HepG2 (cell line): ENCODE measurements around the gene P2RX7. TPM values are rescaled to one million over a fixed set of nuclear protein-coding genes. Genes with fewer than 3 reads are reported as not detected.

Experiments used
- ELF1 ChIP-seq: sonication (generic); formaldehyde crosslinking; IDR thresholded peaks from 2 replicates; pipeline ENCODE4 v1.4.0; 2020; ENCODE audit warnings: missing genetic modification reagents
- FOSL2 ChIP-seq: sonication (generic); formaldehyde crosslinking; IDR thresholded peaks from 2 replicates; pipeline ENCODE4 v1.4.0; 2020; ENCODE audit warnings: missing genetic modification reagents
- ISL2 ChIP-seq: sonication (generic); formaldehyde crosslinking; IDR thresholded peaks from 2 replicates; pipeline ENCODE4 v1.5.0; 2020; ENCODE audit warnings: missing genetic modification reagents
- MIER2 ChIP-seq: IDR thresholded peaks from 2 replicates; pipeline ENCODE4 v1.6.1; 2016; ENCODE audit warnings: missing biosample characterization, missing genetic modification reagents
- MNT ChIP-seq: fragments of 450-650 bp; IDR thresholded peaks from 2 replicates; pipeline ENCODE4 v1.6.1; 2016
- NFKBIZ ChIP-seq: IDR thresholded peaks from 2 replicates; pipeline ENCODE4 v1.6.1; 2018; ENCODE audit warnings: missing genetic modification reagents, missing compliant biosample characterization
- NR3C1 ChIP-seq: sonication (generic); formaldehyde crosslinking; IDR thresholded peaks from 2 replicates; pipeline ENCODE4 v1.4.0; 2020; ENCODE audit warnings: missing genetic modification reagents
- SP1 ChIP-seq, 2 experiments: fragments of 450-650 bp in 1 of 2; sonication (generic) in 1 of 2; formaldehyde crosslinking in 1 of 2; IDR thresholded peaks; 2 replicates each; pipeline versions ENCODE4 v1.4.0 to v1.6.1; 2016 to 2020; ENCODE audit warnings: missing genetic modification reagents in 1 of 2
- ZBTB3 ChIP-seq: sonication (generic); formaldehyde crosslinking; IDR thresholded peaks from 2 replicates; pipeline ENCODE4 v1.4.0; 2020; ENCODE audit warnings: low read depth, mild to moderate bottlenecking, moderate library complexity, missing genetic modification reagents, borderline replicate concordance
- ZFYVE20 ChIP-seq: sonication (generic); formaldehyde crosslinking; IDR thresholded peaks from 2 replicates; pipeline ENCODE4 v1.8.0; 2023; ENCODE audit warnings: low read depth, mild to moderate bottlenecking, moderate library complexity, missing genetic modification reagents, borderline replicate concordance
- ZNF451 ChIP-seq: sonication (generic); formaldehyde crosslinking; IDR thresholded peaks from 2 replicates; pipeline ENCODE4 v1.5.0; 2020; ENCODE audit warnings: mild to moderate bottlenecking, missing genetic modification reagents
- ZNF564 ChIP-seq: sonication (generic); formaldehyde crosslinking; IDR thresholded peaks from 2 replicates; pipeline ENCODE4 v1.8.1; 2023; ENCODE audit warnings: mild to moderate bottlenecking, missing genetic modification reagents
- polyA plus RNA-seq, 8 experiments: library from polyadenylated mRNA; depleted of rRNA in 3 of 8; stranded (reverse) in 7 of 8; unstranded in 1 of 8; fragments of >200 nt; fragmentation: Illumina TruSeq in 4 of 8; extraction: Trizol in 4 of 8; gene quantifications; 2 replicates each; pipeline versions ENCODE4 v1.2.1 to v1.2.3, GENCODE V29; 2011 to 2016; ENCODE audit warnings: low read depth in 4 of 8, missing spikeins in 1 of 8, mixed read lengths in 1 of 8; ENCODE audit not compliant: insufficient read depth in 1 of 8
- total RNA-seq, 5 experiments: library from RNA; depleted of rRNA; stranded (reverse); fragments of >200 nt; fragmentation: Illumina TruSeq; extraction: Trizol; gene quantifications; 2 replicates each; pipeline ENCODE4 v1.2.3, GENCODE V29; 2016; ENCODE audit warnings: low read depth in 1 of 5
- TF ChIP-seq, protein P1 (sequence below): sonication (generic); formaldehyde crosslinking; IDR thresholded peaks from 2 replicates; pipeline ENCODE4 v1.4.0; 2020; ENCODE audit warnings: mild to moderate bottlenecking, missing genetic modification reagents
- TF ChIP-seq, protein P2 (sequence below): sonication (generic); formaldehyde crosslinking; IDR thresholded peaks from 2 replicates; pipeline ENCODE4 v1.4.0; 2020; ENCODE audit warnings: mild to moderate bottlenecking, missing genetic modification reagents
- TF ChIP-seq, protein P3 (sequence below): sonication (generic); formaldehyde crosslinking; IDR thresholded peaks from 2 replicates; pipeline ENCODE4 v1.4.0; 2020; ENCODE audit warnings: missing genetic modification reagents
- TF ChIP-seq, protein P4 (sequence below): sonication (generic); formaldehyde crosslinking; IDR thresholded peaks from 2 replicates; pipeline ENCODE4 v1.5.0; 2020; ENCODE audit warnings: mild to moderate bottlenecking, missing genetic modification reagents

P2RX7 gene
- total and polyA plus RNA-seq, 2 of the 13 experiments (the other 11 are each of a cell fraction or from before 2014, with no cell fraction given): 0.13 to 0.73 TPM

DNA sequence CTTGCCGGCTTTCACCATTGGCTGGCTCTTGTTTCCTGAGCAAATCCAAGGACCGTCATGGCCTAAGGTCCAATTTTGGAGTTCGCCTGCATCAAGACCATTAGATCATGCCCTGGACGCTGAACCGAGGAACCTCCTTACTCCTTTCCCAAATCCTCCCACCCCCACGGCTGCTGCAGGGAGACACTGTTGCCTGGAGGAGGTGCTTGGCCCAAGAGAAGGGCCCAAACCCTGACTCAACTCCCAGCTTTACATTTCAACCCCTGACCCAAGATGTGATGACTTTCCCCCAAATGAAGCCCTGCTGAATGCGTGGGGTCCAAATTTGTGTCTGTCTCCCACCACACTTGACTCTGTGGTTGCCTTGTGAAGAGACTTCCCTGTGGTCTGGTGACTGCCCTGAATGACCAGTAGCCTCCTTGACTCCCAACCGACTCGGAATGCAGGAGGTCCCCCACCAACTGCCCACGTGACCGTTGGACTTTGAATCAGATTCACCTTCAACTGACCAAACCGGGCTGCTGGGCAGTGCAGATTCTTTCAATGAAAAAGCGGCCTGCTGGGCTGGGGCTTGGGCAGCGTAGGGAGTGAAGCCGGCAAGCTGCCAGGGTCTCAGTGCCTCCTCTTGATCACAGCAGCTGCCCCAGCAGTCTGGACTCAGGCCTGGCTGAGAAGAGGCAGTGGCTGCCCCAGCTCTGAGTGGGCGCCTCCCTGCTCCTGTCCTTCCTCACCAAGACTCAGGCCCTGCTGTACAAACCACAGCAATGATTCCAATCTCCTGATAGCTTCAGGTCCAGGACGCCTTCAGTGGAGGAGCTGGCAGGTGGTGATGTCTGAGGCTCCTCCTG, 46.9 kb upstream of the P2RX7 start (continued):
- TF ChIP-seq, protein P1, sequence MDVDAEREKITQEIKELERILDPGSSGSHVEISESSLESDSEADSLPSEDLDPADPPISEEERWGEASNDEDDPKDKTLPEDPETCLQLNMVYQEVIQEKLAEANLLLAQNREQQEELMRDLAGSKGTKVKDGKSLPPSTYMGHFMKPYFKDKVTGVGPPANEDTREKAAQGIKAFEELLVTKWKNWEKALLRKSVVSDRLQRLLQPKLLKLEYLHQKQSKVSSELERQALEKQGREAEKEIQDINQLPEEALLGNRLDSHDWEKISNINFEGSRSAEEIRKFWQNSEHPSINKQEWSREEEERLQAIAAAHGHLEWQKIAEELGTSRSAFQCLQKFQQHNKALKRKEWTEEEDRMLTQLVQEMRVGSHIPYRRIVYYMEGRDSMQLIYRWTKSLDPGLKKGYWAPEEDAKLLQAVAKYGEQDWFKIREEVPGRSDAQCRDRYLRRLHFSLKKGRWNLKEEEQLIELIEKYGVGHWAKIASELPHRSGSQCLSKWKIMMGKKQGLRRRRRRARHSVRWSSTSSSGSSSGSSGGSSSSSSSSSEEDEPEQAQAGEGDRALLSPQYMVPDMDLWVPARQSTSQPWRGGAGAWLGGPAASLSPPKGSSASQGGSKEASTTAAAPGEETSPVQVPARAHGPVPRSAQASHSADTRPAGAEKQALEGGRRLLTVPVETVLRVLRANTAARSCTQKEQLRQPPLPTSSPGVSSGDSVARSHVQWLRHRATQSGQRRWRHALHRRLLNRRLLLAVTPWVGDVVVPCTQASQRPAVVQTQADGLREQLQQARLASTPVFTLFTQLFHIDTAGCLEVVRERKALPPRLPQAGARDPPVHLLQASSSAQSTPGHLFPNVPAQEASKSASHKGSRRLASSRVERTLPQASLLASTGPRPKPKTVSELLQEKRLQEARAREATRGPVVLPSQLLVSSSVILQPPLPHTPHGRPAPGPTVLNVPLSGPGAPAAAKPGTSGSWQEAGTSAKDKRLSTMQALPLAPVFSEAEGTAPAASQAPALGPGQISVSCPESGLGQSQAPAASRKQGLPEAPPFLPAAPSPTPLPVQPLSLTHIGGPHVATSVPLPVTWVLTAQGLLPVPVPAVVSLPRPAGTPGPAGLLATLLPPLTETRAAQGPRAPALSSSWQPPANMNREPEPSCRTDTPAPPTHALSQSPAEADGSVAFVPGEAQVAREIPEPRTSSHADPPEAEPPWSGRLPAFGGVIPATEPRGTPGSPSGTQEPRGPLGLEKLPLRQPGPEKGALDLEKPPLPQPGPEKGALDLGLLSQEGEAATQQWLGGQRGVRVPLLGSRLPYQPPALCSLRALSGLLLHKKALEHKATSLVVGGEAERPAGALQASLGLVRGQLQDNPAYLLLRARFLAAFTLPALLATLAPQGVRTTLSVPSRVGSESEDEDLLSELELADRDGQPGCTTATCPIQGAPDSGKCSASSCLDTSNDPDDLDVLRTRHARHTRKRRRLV (CRISPR knock-in tag): no peak
- TF ChIP-seq MIER2 (CRISPR knock-in tag) (no peak), SP1 (IDR thresholded peaks at IDR 0.05) (no peak), SP1 (CRISPR knock-in tag; IDR thresholded peaks at IDR 0.05) (no peak), FOSL2 (CRISPR knock-in tag) (no peak), NFKBIZ (no peak), ZNF451 (no peak), MNT (no peak), ZFYVE20 (CRISPR knock-in tag) (no peak), ZBTB3 (CRISPR knock-in tag) (no peak), ELF1 (no peak), ZNF564 (CRISPR knock-in tag) (no peak), ISL2 (no peak), NR3C1 (CRISPR knock-in tag) (no peak)
- TF ChIP-seq, protein P2, sequence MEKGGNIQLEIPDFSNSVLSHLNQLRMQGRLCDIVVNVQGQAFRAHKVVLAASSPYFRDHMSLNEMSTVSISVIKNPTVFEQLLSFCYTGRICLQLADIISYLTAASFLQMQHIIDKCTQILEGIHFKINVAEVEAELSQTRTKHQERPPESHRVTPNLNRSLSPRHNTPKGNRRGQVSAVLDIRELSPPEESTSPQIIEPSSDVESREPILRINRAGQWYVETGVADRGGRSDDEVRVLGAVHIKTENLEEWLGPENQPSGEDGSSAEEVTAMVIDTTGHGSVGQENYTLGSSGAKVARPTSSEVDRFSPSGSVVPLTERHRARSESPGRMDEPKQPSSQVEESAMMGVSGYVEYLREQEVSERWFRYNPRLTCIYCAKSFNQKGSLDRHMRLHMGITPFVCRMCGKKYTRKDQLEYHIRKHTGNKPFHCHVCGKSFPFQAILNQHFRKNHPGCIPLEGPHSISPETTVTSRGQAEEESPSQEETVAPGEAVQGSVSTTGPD: no peak
- TF ChIP-seq, protein P3, sequence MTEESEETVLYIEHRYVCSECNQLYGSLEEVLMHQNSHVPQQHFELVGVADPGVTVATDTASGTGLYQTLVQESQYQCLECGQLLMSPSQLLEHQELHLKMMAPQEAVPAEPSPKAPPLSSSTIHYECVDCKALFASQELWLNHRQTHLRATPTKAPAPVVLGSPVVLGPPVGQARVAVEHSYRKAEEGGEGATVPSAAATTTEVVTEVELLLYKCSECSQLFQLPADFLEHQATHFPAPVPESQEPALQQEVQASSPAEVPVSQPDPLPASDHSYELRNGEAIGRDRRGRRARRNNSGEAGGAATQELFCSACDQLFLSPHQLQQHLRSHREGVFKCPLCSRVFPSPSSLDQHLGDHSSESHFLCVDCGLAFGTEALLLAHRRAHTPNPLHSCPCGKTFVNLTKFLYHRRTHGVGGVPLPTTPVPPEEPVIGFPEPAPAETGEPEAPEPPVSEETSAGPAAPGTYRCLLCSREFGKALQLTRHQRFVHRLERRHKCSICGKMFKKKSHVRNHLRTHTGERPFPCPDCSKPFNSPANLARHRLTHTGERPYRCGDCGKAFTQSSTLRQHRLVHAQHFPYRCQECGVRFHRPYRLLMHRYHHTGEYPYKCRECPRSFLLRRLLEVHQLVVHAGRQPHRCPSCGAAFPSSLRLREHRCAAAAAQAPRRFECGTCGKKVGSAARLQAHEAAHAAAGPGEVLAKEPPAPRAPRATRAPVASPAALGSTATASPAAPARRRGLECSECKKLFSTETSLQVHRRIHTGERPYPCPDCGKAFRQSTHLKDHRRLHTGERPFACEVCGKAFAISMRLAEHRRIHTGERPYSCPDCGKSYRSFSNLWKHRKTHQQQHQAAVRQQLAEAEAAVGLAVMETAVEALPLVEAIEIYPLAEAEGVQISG (CRISPR knock-in tag): no peak
- TF ChIP-seq, protein P4, sequence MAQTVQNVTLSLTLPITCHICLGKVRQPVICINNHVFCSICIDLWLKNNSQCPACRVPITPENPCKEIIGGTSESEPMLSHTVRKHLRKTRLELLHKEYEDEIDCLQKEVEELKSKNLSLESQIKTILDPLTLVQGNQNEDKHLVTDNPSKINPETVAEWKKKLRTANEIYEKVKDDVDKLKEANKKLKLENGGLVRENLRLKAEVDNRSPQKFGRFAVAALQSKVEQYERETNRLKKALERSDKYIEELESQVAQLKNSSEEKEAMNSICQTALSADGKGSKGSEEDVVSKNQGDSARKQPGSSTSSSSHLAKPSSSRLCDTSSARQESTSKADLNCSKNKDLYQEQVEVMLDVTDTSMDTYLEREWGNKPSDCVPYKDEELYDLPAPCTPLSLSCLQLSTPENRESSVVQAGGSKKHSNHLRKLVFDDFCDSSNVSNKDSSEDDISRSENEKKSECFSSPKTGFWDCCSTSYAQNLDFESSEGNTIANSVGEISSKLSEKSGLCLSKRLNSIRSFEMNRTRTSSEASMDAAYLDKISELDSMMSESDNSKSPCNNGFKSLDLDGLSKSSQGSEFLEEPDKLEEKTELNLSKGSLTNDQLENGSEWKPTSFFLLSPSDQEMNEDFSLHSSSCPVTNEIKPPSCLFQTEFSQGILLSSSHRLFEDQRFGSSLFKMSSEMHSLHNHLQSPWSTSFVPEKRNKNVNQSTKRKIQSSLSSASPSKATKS (CRISPR knock-in tag): no peak
